ENCODE measurements around the gene GREM2.

GREM2 gene

DNA sequence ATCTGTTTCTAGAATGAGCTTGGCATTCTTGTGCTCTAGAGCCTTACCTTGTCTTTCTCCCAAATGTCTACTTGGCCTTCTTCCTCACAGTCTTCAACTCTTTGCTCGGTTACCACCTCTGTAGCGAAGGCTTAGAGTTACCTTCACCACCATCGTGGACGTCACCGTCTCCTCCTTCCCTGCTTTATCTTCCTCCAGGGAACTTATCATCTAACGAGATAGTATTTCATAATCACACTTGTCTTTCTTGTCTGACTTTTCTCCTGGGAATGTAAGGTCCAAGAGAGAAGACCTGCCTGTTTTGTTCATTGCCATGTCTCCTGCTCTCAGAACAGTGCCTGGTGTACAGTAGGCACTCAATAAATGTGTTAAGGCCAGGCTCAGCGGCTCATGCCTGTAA is 115.6 kb downstream of the GREM2 start:
- DNase-seq, result no peak

DNA sequence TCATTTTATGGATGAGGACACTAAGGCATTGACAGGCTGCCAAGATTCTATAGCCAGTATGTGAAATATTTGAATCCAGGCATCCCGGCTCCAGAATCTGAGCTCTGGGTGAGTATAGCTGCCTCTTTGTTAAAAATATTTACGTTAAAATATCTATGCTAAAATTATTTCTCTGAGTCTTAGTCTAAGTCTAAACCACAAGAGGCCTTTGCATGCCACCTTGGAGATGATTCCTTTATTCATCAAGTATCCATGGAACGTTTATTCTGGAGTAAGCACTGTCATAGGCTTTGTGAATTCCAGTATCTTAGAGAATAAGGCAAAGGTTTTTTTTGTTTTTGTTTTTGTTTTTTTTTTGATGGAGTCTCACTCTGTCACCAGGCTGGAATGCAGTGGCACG is 116.4 kb downstream of the GREM2 start:
- DNase-seq, result no peak

DNA sequence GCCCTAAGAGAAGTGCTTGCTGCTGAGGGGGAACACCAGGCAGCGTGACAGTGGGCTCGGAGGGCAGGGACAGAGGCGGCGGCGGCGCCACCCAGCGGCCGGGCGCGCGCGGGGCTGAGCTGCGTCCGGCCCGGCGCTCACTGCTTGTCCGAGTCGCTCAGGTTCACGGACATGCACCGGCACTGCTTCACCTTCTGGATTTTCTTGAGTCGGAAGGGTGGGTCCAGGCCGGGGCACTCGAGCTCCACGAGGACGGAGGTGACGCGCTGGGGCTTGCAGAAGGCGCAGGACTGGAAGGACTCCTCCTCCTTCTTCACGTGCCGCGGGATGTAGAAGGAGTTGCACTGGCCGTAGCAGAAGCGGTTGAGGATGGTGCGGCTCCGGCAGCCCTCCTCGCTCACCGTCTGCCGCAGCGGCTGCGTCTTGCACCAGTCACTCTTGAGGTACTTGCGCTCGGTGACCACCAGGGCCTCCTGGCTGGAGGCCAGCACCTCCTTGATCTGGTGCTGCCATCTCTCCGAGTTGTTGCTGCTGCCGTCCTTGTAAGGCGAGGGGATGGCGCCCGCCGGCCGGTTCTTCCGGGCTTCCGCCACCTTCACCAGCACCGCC is 119.0 kb downstream of the GREM2 start:
- DNase-seq, result peak; percentile 19

DNA sequence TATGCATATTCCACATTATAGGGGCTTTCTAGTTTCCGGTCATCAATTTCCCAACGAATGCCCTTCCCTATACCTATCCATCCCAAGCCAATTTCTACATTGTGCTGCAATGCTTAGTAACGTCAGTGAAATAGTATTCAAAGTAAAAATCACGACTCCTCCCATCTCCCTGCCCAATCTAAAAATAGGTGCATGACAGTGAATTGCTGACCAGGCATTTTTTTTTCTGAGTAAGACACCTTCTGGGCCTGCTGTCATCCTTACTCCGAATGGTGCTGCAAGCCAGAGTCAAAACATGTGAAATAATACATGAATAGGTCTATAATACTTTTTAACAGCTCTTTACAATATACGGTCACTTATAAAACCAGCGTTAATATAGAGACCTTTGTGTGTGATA is 120.2 kb downstream of the GREM2 start:
- no peak for DNase-seq

DNA sequence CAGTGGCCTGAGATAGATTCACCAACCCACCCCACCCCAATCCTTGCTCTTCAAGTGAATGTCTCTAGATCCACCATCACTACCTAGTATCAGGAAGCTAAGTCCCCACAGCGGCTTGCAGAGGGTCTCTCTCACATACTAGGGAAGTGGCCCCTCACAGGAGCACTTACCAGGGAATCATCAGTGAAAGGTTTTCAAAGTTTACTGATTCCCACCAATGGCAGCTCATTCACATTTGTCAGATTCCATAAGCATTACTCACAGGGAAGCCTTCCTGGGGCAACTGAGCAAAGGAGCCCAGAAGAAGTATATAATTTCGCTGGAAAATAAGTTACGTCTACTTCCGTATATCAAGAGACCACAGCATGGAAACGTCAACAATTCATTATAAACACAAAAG is 120.8 kb downstream of the GREM2 start:
- DNase-seq, result no peak

DNA sequence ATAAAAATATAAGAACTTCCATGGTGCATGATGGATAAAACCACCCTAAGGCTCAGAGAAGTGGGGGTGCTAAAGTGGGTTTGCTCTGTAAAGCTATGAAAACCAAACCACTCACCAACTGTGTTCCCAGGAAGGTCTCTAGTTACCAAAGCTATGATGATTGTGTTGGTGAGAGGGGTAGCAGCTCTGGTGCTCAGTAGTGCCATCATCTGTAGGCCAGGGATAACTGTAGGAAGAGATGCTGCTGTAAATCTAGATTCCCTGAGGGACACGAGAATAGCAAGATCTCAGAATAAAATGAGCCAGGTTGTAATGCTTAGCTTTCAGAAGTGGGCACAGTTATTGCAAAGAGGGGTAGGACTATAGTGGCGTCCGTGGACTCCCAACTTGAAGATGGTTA is 124.5 kb downstream of the GREM2 start:
- DNase-seq, result no peak

DNA sequence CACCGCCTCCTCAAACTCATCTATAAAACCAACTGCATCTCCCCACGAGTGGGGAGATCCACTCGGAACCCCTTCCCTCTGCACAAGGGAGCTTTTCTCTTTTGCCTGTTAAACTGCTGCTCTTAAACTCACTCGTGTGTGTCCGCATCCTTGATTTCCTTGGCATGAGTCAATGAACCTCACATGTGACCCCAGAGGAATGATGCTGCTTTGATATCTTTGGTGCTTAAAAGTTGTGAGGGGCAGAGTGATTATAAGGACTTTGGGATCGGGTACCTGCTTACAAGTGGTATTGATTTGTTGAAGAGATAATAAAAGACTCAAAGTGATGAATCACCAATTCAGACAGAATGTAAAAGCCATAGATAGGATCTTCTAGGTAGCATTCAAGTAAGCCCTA is 125.3 kb downstream of the GREM2 start:
- DNase-seq, result no peak

DNA sequence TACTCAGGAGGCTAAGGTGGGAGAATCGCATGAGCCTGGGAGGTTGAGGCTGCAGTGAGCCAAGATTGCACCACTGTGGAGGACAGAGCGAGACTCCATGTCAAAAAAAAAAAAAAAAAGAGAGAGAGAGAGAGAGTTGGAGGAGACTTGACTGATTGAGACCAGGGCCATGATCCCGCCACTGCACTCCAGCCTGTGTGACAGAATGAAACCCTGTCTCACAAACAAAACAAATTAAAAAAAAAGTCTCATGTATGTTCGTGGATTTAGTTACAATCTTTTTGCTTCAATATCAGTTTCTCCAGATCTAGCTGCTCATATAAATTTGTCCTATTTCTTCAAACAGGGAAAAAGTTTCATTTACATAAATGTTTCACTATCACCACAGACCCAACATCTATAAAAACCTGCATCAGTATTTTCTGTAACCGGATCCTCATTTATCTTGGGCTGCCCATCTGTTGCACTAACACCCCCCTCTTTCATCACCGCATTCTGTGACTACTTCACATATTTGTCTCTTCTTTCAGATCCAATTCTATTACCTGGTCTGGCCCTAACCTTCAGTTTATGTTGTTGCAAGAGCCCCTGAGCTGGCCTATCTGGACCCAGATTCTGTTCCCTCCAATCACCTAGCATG is 127.0 kb downstream of the GREM2 start:
- DNase-seq, result no peak

DNA sequence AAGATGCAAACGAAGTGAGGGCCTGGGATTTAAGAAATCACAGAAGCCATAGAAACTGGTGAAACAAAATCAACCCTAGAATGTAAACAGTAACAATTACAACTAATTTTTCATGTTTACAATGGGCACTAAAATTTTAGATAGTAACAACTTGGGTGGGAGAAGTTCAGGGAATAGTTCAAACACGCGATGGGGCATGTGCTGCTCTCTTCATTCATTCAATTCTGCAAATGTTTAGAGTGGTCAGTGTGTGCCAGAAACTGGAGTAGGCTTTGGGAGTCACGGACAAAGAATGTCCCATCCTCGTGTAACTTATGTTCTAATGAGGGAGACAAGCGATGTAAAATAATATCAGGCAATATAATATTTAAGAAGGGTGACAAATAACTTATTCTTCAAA is 133.4 kb downstream of the GREM2 start:
- no peak for DNase-seq

DNA sequence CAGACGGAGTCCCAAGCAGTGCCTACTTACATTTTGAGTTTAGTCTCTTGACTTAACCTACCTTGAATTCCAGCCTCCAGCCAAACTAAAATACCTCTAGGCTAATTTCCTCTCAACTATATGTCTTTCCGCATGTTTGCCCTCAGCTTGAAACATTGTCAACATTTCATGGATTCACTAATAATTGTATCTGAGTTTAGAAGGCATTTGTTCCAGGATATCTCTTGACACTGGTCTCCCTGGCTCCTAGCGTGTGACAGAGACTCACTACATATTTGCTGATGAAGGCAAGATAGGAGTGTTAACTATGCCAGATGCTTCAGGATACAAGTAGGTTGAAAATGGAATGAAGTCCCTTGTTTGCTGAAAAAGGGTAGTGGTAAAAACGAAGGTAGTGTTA is 136.1 kb downstream of the GREM2 start:
- DNase-seq, result no peak

DNA sequence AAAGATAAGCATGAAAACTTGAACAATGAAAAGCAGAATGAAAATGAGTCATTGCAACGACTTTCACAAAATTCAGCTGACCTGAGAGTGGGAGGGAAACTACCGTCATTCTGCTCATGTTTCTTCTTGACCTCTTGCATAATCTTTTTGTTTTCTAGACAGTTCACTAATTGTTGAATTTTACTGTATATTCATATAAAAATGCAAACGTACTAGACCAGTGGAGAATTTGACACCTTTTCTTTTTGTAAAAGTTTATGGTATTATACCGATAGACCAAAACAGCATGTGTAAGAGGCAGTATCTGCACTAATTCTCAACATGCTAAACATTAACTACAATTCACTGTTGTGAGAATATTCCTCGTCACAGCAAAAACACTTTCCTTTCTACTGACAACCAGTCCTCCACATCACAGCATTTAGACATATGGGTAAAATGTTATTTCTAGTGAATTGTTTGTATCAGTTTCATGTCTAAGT is 137.8 kb downstream of the GREM2 start:
- no peak for DNase-seq

DNA sequence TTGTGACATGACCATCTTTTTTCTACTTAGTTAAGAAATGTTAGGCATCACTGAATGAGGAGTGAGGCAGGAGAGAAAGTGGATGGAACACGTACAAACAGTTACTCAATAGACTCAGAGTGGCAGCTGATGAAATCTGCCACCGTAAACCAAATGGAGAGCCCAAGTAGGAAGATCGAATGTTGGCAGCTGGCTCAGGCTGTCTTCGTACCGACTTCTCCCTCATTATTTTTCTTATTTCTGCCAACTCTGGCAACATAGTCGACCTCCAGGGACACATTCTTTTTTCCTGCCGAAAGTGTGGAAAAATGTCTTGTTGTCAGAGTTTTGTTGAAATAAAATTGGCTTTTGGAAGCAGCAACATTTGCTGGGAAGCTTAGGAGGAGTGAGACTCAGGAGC is 143.3 kb downstream of the GREM2 start:
- DNase-seq, result no peak

DNA sequence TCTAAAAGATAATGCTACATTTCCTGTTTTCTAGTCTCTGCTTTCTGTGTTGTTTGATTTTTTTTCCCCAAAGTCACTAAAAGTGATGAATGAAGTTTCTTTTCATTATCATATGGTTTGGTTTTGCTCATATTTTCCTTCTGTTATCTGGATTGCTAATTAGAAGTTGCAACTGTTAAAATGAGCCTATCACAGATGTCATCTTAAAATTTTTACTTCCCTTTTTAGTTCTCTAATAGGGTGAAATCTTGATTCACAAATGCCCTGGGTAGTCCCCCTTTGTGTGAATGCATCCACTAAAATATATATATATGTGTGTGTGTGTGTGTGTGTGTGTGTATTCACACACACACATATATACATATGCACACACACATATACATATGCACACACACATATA is 144.1 kb downstream of the GREM2 start:
- DNase-seq, result no peak

DNA sequence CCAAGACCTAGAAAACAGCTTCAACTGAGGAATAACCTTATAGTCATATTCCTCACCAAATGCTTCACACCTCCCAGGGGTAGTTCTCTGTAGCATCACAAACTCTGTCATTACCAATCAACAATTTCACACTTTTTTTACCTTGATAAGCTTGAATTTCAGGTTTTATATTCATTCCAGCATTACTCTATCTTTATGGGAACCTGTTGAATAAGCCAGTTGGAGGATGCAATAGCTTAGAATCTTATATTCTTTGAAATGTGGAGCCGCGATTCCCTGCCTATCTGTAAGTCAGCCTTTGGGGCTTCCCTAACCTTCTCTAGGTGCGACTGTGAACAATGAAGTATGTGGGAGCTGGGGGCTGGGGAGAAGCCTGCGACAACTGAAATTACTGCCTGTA is 145.4 kb downstream of the GREM2 start:
- DNase-seq, result no peak

DNA sequence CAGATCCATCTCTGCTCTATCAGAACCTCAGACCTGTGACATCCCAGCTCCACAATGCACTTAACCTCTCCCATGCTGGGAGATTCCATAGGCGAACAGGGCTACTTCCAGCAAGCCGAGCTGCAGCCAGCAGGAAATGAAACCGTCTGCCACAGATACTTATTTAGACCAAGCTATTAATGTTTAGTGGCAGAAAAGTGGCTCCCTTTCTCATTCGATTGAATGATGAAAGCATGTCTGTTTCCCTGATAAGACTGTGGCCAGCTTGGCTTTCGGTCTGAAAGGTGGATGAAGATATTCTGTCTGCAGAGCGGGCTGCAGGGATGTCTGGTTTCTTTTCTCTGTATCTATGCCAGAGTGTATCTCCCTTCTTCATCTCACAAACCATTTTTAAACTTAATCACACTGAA is 146.4 kb downstream of the GREM2 start:
- no peak for DNase-seq

DNA sequence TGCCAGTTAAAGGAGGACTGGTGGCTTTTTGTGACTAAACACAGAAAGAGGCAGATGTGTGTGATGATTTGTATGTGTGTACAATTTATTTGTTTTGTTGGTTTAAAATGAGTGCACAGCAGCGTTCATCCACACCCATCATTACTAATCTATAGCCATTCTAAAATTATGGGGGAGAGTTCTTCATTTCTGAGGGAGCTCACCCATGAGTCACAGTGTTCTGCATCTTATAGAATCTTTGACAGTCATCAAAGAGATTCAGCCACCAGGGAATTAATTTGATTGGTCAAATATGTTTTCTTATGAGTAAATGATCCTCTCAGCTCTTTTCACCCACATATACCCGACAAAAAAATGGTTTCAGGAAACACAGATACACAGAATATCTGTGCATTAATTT is 147.9 kb downstream of the GREM2 start:
- DNase-seq, result no peak

DNA sequence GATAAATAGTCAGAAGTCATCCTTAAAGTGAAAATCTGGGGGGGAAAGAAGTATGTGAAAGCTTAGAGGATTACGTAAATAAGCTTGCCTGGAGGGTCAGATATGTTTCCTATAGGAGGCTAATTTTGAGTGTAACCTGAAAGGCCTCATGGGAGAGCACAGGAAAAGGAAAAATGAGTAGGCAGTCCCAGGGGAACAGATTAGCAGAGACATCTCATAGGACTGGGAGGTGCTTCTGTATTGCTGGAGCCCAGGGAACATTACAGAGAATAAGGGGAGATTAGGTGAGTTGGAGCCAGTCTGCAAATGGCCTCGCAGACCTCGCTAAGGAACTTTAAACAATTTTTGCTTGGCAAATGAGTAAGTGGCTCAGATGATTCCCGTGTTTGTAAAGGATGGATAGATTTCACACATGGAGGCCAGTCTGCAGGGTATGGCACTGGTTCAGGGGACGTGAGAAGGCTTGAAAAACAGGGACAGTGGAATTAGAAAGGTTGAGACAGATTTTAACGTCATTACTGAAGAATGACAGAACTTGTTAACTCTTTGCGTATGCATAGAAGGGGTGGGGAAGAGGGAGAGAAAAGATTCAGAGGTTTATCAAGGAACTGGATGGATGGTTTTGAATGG is 149.1 kb downstream of the GREM2 start:
- no peak for DNase-seq

DNA sequence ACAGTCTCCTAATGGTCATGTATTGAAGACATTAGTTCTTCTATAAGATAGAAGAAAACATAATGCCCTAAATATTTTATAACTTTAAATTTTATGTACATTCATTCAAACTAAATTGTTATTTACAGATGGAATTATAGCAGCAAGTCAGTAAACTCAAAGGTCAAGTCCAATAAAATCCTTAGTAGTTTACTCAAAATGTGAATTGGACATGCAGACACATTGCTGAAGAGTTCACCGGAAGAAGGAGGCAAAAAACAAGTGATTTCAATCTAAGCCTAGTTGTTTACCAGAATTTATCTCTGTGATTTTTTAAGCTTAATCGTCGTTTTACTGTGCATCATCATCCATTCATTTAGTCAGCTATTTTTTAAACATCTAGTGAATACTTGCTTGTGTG is 149.7 kb downstream of the GREM2 start:
- DNase-seq, result no peak

DNA sequence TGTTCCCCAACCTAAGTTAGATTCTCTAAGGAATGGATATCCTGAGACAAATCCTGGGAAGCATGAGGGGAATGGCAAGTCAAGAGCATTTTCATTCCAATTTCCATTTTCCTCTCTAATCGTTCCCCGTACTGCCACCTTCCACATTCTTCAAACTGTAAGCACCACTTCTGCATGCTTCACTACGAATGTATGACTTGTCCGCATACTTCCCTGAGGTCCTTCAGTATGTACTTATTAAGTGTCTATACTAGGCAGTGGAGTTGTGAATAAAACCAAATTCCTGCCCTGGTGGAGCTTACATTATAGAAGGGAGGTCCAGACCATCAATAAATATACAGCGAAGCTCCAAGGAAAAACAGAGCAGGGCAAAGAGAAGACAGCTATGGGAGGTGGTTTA is 154.8 kb downstream of the GREM2 start:
- no peak for DNase-seq

DNA sequence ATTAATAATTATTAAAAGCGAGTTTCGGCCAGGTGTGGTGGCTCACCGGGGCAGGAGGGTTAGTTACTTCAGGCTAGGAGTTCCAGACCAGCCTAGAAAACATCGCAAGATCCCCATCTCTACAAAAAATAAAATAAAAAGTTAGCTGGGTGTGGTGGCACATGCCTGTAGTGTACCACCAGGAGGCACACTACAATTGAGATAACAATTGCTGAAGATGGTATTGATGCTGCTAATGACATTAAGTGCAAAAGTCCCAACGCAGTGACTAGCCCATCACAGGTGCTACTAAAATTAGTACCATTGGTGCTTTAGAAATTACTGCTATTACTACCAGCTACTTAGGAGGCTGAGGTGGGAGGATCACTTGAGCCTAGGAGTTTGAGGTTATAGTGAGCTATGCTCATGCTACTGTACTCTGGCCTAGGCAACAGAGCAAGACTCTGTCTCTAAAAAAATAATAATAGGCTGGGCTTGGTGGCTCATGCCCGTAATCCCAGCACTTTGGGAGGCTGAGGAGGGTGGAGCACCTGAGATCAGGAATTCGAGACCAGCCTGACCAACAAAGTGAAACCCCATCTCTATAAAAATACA is 156.6 kb downstream of the GREM2 start:
- DNase-seq, result no peak

DNA sequence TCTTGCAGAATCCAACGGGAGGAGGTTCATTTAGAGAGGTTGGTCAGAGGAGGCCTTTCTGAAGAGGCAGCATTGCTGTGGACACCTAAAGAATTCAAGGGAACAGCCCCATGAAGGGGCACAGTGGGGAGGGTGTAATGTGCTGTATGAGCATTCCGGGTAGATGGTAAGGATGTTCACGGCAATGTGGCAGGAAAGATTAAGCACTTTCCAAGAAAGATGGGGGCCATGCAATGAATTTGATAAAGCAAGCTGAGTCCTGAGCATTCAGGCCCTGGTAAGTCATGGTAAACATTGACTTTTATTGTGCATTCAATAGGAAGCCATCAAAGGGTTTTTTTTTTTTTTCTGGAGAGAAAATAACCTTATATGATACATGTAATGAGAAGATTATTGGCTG is 166.6 kb downstream of the GREM2 start:
- no peak for DNase-seq

DNA sequence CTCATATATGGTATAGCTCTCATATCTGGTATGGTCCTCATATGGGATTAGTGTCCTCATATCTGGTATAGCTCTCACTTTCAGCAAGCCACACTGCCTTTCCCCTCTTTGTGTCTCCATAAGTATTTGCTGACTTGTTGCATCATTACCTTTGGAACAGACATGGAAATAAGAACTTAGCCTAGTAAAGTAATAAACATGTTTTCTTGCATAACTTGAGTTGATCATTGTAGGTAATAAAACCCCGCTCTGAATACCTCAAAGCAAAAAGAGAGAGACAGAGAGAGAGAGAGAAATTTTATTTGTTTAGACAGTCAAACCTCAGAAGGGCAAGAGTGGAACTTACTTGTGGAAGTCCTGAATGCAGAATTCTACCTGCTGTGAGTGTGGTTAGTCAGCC is 170.3 kb downstream of the GREM2 start:
- no peak for DNase-seq
